BE2C (cell line): ENCODE measurements around the gene LRRC42.

Source experiments
- DNase-seq: peaks from one replicate; pipeline ENCODE4 v3.0.0-alpha.2; 2020
- H3K27me3 ChIP-seq: fragments of 250-450 bp; sonication (Bioruptor Pico); 2 replicates; pipeline ENCODE4 v1.5.1; 2020; ENCODE audit warnings: mild to moderate bottlenecking
- H3K36me3 ChIP-seq: fragments of 250-450 bp; sonication (Bioruptor Pico); 2 replicates; pipeline ENCODE4 v1.5.1; 2020; ENCODE audit warnings: mild to moderate bottlenecking
- H3K4me1 ChIP-seq: fragments of 250-450 bp; sonication (Bioruptor Pico); 2 replicates; pipeline ENCODE4 v1.5.1; 2020
- H3K4me3 ChIP-seq: 2 replicates; pipeline ENCODE4 v1.5.1; 2011; ENCODE audit warnings: low read depth, low read length
- H3K9me3 ChIP-seq: fragments of 250-450 bp; sonication (Bioruptor Pico); 2 replicates; pipeline ENCODE4 v1.5.1; 2020
- CTCF ChIP-seq: IDR thresholded peaks from 2 replicates; pipeline ENCODE4 v1.5.1; 2012; ENCODE audit warnings: mild to moderate bottlenecking, low read depth, low read length

Gene LRRC42

GRCh38 chr1:54013393-54014008 lies 67.4 kb downstream of the LRRC42 start:
- Histone ChIP-seq H3K27me3 (no peaks in the 10 kb centered on the region), H3K4me3 (no peak overlapping the region), H3K36me3 (no peaks in the 10 kb centered on the region), H3K4me1 (no peaks in the 10 kb centered on the region), H3K9me3 (no peaks in the 10 kb centered on the region)
- TF ChIP-seq CTCF: no peak
- DNase-seq: no peak

GRCh38 chr1:54014009-54014629 lies 68.0 kb downstream of the LRRC42 start:
- no peaks in the 10 kb centered on the region for H3K9me3 ChIP-seq
- no peak overlapping the region for H3K4me3 ChIP-seq
- H3K4me1 ChIP-seq: no peaks in the 10 kb centered on the region
- no peaks in the 10 kb centered on the region for H3K36me3 ChIP-seq
- H3K27me3 ChIP-seq: no peaks in the 10 kb centered on the region
- TF ChIP-seq CTCF: no peak
- DNase-seq: no peak

- DNase-seq: no peak
- no peak for TF ChIP-seq CTCF
- Histone ChIP-seq H3K36me3 (no peaks in the 10 kb centered on the region), H3K9me3 (no peaks in the 10 kb centered on the region), H3K27me3 (no peaks in the 10 kb centered on the region), H3K4me3 (no peak overlapping the region), H3K4me1 (no peaks in the 10 kb centered on the region)
Measured at GRCh38 chr1:54016343-54017282, 70.5 kb downstream of the LRRC42 start.
